GM23338 (cell line): ENCODE data around the gene TGFBR3.

ENCODE experiments used
- CREB1 ChIP-seq: fragments of 250-450 bp; sonication (Bioruptor Pico); IDR thresholded peaks from 2 replicates; pipeline ENCODE4 v1.5.0; 2020; ENCODE audit warnings: low read depth, mild to moderate bottlenecking, moderate library complexity
- CTCF ChIP-seq, 2 experiments: fragments of 200-600 bp in 1 of 2; sonication (generic) in 1 of 2; conservative IDR thresholded peaks; 2 replicates each; pipeline versions ENCODE4 v1.5.1 to v1.6.1; 2016 to 2017; ENCODE audit warnings: antibody characterized with exemption in 2 of 2, low read depth in 2 of 2, mild to moderate bottlenecking in 2 of 2, moderate library complexity in 1 of 2
- ETS1 ChIP-seq: IDR thresholded peaks from 2 replicates; pipeline ENCODE4 v1.6.1; 2016; ENCODE audit warnings: antibody characterized with exemption
- EZH2 ChIP-seq: fragments of 200-600 bp; sonication (generic); IDR thresholded peaks from one replicate; pipeline ENCODE4 v1.8.0; 2017; ENCODE audit warnings: antibody characterized with exemption, mild to moderate bottlenecking, low read depth; ENCODE audit not compliant: unreplicated experiment
- EZH2phosphoT487 ChIP-seq: fragments of 200-600 bp; sonication (generic); IDR thresholded peaks from one replicate; pipeline ENCODE4 v1.8.1; 2018; ENCODE audit warnings: antibody characterized with exemption; ENCODE audit not compliant: unreplicated experiment
- JUNB ChIP-seq: IDR thresholded peaks from one replicate; pipeline ENCODE4 v1.6.1; 2016; ENCODE audit warnings: antibody characterized with exemption; ENCODE audit not compliant: unreplicated experiment
- NANOG ChIP-seq: IDR thresholded peaks from 2 replicates; pipeline ENCODE4 v1.6.1; 2016; ENCODE audit warnings: antibody characterized with exemption, borderline replicate concordance
- POLR2AphosphoS5 ChIP-seq: IDR thresholded peaks from 2 replicates; pipeline ENCODE4 v1.6.1; 2016; ENCODE audit warnings: antibody characterized with exemption, low read depth
- REST ChIP-seq: IDR thresholded peaks from one replicate; pipeline ENCODE4 v1.6.1; 2018; ENCODE audit warnings: antibody characterized with exemption; ENCODE audit not compliant: unreplicated experiment
- STAT1 ChIP-seq: IDR thresholded peaks from one replicate; pipeline ENCODE4 v1.6.1; 2016; ENCODE audit warnings: antibody characterized with exemption; ENCODE audit not compliant: unreplicated experiment
- ZNF114 ChIP-seq: fragments of 250-450 bp; sonication (Bioruptor Pico); IDR thresholded peaks from 2 replicates; pipeline ENCODE4 v1.5.0; 2020; ENCODE audit warnings: mild to moderate bottlenecking, moderate library complexity
- ZNF331 ChIP-seq: fragments of 250-450 bp; sonication (Bioruptor Pico); IDR thresholded peaks from 2 replicates; pipeline ENCODE4 v1.5.0; 2020; ENCODE audit warnings: low read depth, mild to moderate bottlenecking, moderate library complexity
- ZNF462 ChIP-seq: fragments of 250-450 bp; sonication (Bioruptor Pico); IDR thresholded peaks from 2 replicates; pipeline ENCODE4 v1.5.0; 2020; ENCODE audit warnings: mild to moderate bottlenecking, moderate library complexity

GRCh38 chr1:91866425-91866824, 19.5 kb downstream of the TGFBR3 start:
- no peak for TF ChIP-seq CTCF (conservative IDR thresholded peaks at IDR 0.05; ENCODE audit: low read depth in 2 of 2)
- no peak for TF ChIP-seq STAT1
- no peak for TF ChIP-seq POLR2AphosphoS5
- no peak for TF ChIP-seq CREB1
- TF ChIP-seq EZH2, result no peak
- TF ChIP-seq EZH2phosphoT487, result no peak
- no peak for TF ChIP-seq REST
- TF ChIP-seq NANOG, result no peak
- no peak for TF ChIP-seq ZNF331 (CRISPR knock-in tag)
- TF ChIP-seq ZNF462 (CRISPR knock-in tag), result no peak
- no peak for TF ChIP-seq ZNF114 (CRISPR knock-in tag)
- TF ChIP-seq ETS1, result no peak
- no peak for TF ChIP-seq JUNB
